ENCODE measurements around the gene GRPEL1. TPM values are rescaled to one million over a fixed set of nuclear protein-coding genes. Genes with fewer than 3 reads are reported as not detected.
A peak's percentile ranks its signal among the peaks of the same experiment; 100 is the strongest.

GRPEL1 gene
- total and polyA plus RNA-seq, 9 of the 15 experiments (the other 6 are each of a cell fraction or from before 2014, with no cell fraction given): 43.4 to 192 (median 86.6) TPM

DNA sequence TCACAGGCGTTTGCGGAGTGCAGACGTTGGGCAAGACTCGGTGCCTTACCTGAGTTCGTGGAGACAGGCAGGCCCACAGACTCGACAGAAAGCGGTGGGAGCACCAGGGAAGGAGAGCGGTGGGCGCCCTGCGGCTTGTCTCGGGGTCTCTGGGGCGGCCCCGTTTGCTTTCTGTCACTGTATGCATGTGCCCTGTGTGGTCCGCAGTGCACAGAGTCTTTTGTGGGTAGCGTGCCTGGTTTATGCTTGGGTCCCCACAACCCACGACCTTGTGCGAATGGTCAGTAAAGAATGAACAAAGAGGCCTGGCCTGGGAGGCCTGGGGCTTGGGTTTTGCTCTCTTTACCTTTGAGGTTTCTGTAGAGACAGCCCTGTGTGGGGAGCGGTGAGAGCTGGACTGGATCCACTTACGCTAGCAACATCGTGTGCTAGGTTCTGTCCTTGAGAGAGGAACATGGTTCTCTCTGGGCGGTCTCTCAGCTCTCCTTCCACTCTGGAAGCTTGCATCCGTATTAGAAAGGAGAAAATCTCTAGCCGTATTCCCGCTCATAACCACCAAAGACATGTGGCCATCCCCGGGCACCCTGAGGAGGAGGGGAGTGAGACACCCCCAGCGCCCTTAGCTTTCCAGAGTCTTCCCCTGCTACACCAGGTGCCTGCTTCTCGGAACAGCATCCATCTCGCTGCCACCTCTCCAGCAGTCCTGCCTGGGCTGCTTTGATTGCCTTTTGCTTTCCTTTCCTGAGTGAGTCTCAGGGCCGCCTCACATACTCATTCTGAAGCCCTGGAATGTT lies 23.5 kb downstream of the GRPEL1 start (continued):
- TF ChIP-seq ZNF785 (CRISPR knock-in tag; IDR thresholded peaks at IDR 0.05): no peak
- no peak for TF ChIP-seq TRIM28 (IDR thresholded peaks at IDR 0.05)
- TF ChIP-seq USF1 (CRISPR knock-in tag; IDR thresholded peaks at IDR 0.05): 0 out of 2 replicates have a peak, but pooled peaks have one; percentile 0
- TF ChIP-seq, protein P1, sequence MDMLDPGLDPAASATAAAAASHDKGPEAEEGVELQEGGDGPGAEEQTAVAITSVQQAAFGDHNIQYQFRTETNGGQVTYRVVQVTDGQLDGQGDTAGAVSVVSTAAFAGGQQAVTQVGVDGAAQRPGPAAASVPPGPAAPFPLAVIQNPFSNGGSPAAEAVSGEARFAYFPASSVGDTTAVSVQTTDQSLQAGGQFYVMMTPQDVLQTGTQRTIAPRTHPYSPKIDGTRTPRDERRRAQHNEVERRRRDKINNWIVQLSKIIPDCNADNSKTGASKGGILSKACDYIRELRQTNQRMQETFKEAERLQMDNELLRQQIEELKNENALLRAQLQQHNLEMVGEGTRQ (CRISPR knock-in tag; IDR thresholded peaks at IDR 0.05): no peak
- no peak for TF ChIP-seq EWSR1 (IDR thresholded peaks at IDR 0.05; ENCODE audit: borderline replicate concordance, low read depth, partially characterized antibody)
- TF ChIP-seq CC2D1A (IDR thresholded peaks at IDR 0.05): peak; percentile 58; the same call in 1 of the 2 replicates
- no peak for TF ChIP-seq CREBBP (IDR thresholded peaks at IDR 0.05; ENCODE audit: low read depth, low read length)
- TF ChIP-seq ZKSCAN1 (IDR thresholded peaks at IDR 0.05; ENCODE audit: low read depth, low read length): no peak
- TF ChIP-seq CHCHD3 (CRISPR knock-in tag; IDR thresholded peaks at IDR 0.05): no peak
- no peak for TF ChIP-seq ARID1B (IDR thresholded peaks at IDR 0.05)
- TF ChIP-seq ERF (CRISPR knock-in tag; IDR thresholded peaks at IDR 0.05): no peak
- TF ChIP-seq, protein P2, sequence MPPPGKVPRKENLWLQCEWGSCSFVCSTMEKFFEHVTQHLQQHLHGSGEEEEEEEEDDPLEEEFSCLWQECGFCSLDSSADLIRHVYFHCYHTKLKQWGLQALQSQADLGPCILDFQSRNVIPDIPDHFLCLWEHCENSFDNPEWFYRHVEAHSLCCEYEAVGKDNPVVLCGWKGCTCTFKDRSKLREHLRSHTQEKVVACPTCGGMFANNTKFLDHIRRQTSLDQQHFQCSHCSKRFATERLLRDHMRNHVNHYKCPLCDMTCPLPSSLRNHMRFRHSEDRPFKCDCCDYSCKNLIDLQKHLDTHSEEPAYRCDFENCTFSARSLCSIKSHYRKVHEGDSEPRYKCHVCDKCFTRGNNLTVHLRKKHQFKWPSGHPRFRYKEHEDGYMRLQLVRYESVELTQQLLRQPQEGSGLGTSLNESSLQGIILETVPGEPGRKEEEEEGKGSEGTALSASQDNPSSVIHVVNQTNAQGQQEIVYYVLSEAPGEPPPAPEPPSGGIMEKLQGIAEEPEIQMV (tag; conservative IDR thresholded peaks at IDR 0.05; ENCODE audit: low read depth): peak; percentile 85
- TF ChIP-seq, protein P3, sequence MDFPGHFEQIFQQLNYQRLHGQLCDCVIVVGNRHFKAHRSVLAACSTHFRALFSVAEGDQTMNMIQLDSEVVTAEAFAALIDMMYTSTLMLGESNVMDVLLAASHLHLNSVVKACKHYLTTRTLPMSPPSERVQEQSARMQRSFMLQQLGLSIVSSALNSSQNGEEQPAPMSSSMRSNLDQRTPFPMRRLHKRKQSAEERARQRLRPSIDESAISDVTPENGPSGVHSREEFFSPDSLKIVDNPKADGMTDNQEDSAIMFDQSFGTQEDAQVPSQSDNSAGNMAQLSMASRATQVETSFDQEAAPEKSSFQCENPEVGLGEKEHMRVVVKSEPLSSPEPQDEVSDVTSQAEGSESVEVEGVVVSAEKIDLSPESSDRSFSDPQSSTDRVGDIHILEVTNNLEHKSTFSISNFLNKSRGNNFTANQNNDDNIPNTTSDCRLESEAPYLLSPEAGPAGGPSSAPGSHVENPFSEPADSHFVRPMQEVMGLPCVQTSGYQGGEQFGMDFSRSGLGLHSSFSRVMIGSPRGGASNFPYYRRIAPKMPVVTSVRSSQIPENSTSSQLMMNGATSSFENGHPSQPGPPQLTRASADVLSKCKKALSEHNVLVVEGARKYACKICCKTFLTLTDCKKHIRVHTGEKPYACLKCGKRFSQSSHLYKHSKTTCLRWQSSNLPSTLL (IDR thresholded peaks at IDR 0.05): peak; percentile 81

All from K562 (cell line).